Endometrium (tissue), 2 donors: ENCODE results near the gene PDLIM7.

Source experiments
- FAIRE-seq: peaks from 2 replicates; lab custom pipeline; 2012; peaks lifted over from hg19 to GRCh38; lab: Jason Lieb, UNC
- donor health status: control.
- donor health status: control.

PDLIM7 gene

GRCh38 chr5:177443144-177443983 lies 54.0 kb downstream of the PDLIM7 start:
- no peak for FAIRE-seq

- no peak for FAIRE-seq
These were observed 55.2 kb downstream of the PDLIM7 start for GRCh38 chr5:177442066-177442826.

- no peak for FAIRE-seq
These were observed 56.2 kb downstream of the PDLIM7 start for GRCh38 chr5:177440990-177441780.

- FAIRE-seq, result no peak
These were observed 57.0 kb downstream of the PDLIM7 start for GRCh38 chr5:177440211-177440989.

- FAIRE-seq, result no peak
These were observed 57.8 kb downstream of the PDLIM7 start for GRCh38 chr5:177439518-177440053.

- FAIRE-seq, result no peak
These were observed 58.9 kb downstream of the PDLIM7 start for GRCh38 chr5:177438468-177438867.

GRCh38 chr5:177437623-177438022 lies 59.8 kb downstream of the PDLIM7 start:
- no peak for FAIRE-seq

GRCh38 chr5:177435847-177436536 lies 61.4 kb downstream of the PDLIM7 start:
- FAIRE-seq, result no peak

GRCh38 chr5:177434942-177435738 lies 62.3 kb downstream of the PDLIM7 start:
- FAIRE-seq, result no peak

GRCh38 chr5:177434437-177434836 lies 63.0 kb downstream of the PDLIM7 start:
- no peak for FAIRE-seq

- no peak for FAIRE-seq
These were observed 63.7 kb downstream of the PDLIM7 start for GRCh38 chr5:177433658-177434217.
